ENCODE results near the gene FBXL17.

DNA sequence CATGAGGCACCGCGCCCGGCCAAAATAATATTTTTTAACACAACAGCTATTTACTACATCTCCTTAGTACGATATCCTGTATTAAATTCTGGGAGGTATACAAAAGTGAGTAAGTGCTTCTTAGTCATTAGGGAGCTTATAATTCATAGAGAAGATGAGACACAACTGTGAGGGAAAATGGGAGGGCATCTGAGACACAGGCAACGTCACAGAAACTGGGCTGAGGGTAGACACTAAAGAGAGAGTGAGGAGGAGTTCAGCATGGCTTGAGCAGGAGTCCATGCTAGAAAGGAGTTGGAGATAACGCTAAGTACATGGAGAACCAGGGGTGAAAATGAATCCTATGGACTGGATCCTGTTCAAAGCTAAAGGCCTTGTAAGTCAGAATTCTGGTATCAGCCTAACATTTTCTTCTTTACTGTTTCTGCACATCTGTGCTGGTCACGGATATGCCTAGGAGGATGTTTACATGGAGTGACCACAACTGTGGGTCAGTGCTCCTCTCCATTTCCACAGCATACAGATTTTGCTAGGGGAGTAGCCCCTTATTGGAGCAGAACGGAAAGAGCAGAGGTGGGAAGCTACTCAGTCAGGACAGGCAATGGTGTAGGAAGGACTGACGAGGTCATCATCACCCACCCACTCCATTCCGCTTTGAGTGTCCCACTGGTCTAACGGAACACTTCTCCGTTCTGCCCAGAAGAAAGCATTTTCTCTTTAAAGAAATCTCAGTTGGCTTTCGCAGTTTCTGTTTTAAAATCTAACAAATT lies 400.8 kb downstream of the FBXL17 start:
- no peak for TF ChIP-seq CTCF (IDR thresholded peaks at IDR 0.05; ENCODE audit: low read depth, low read length)
- no peak for TF ChIP-seq EZH2phosphoT487 (IDR thresholded peaks at IDR 0.05; ENCODE audit: low read depth)

Measured in OCI-LY3 (cell line).